ENCODE results near the gene AIPL1.
A peak's percentile ranks its signal among the peaks of the same experiment; 100 is the strongest.

AIPL1 gene

GRCh38 chr17:6446516-6447100 is 11.7 kb upstream of the AIPL1 start:
- TF ChIP-seq YY1 (IDR thresholded peaks at IDR 0.05; ENCODE audit: insufficient read depth, insufficient read length) (no peak), ZNF274 (IDR thresholded peaks at IDR 0.05; ENCODE audit: low read depth, low read length) (no peak), SUZ12 (IDR thresholded peaks at IDR 0.05; ENCODE audit: extremely low read depth, insufficient read depth, insufficient read length) (no peak)
- H3K9me3 ChIP-seq (ENCODE audit: insufficient read depth, low read length): no peaks in the 10 kb centered on the region
- H3K9ac ChIP-seq (ENCODE audit: insufficient read length, low read depth): no peak overlapping the region
- no peaks in the 10 kb centered on the region for H3K27me3 ChIP-seq (ENCODE audit: insufficient read depth, insufficient read length)
- H3K36me3 ChIP-seq (ENCODE audit: insufficient read depth, insufficient read length, low read length): peaks cover 44% of the 10 kb centered on the region
- H3K4me3 ChIP-seq (ENCODE audit: insufficient read length, low read depth): no peak overlapping the region
- H3K4me1 ChIP-seq (ENCODE audit: insufficient read depth, insufficient read length): peaks cover 14% of the 10 kb centered on the region
- no peak for DNase-seq (ENCODE audit: low read depth, low spot score)

- no peak for DNase-seq (ENCODE audit: low read depth, low spot score)
- Histone ChIP-seq H3K4me3 (ENCODE audit: insufficient read length, low read depth) (peak overlapping the region; percentile 72), H3K9me3 (ENCODE audit: insufficient read depth, low read length) (no peaks in the 10 kb centered on the region), H3K4me1 (ENCODE audit: insufficient read depth, insufficient read length) (peaks cover 10% of the 10 kb centered on the region), H3K27me3 (ENCODE audit: insufficient read depth, insufficient read length) (no peaks in the 10 kb centered on the region), H3K36me3 (ENCODE audit: insufficient read depth, insufficient read length, low read length) (peaks cover 40% of the 10 kb centered on the region), H3K9ac (ENCODE audit: insufficient read length, low read depth) (peak overlapping the region; percentile 93)
- TF ChIP-seq SUZ12 (IDR thresholded peaks at IDR 0.05; ENCODE audit: extremely low read depth, insufficient read depth, insufficient read length) (no peak), YY1 (IDR thresholded peaks at IDR 0.05; ENCODE audit: insufficient read depth, insufficient read length) (no peak), ZNF274 (IDR thresholded peaks at IDR 0.05; ENCODE audit: low read depth, low read length) (no peak)
Observed at GRCh38 chr17:6444571-6445335, 9.8 kb upstream of the AIPL1 start.

GRCh38 chr17:6443692-6444570 is 9.0 kb upstream of the AIPL1 start, which contains the start of gene PIMREG:
Gene PIMREG, plus strand, starts transcription at chr17:6444455. Its CDS starts 656 bp downstream, at chr17:6445111.
- DNase-seq (ENCODE audit: low read depth, low spot score): peak; percentile 88
- TF ChIP-seq YY1 (IDR thresholded peaks at IDR 0.05; ENCODE audit: insufficient read depth, insufficient read length): no peak
- TF ChIP-seq SUZ12 (IDR thresholded peaks at IDR 0.05; ENCODE audit: extremely low read depth, insufficient read depth, insufficient read length): no peak
- no peak for TF ChIP-seq ZNF274 (IDR thresholded peaks at IDR 0.05; ENCODE audit: low read depth, low read length)
- Histone ChIP-seq H3K27me3 (ENCODE audit: insufficient read depth, insufficient read length) (no peaks in the 10 kb centered on the region), H3K9ac (ENCODE audit: insufficient read length, low read depth) (peak within 1 kb of the TSS; percentile 93), H3K4me1 (ENCODE audit: insufficient read depth, insufficient read length) (peaks cover 8% of the 10 kb centered on the region), H3K36me3 (ENCODE audit: insufficient read depth, insufficient read length, low read length) (peaks cover 32% of the 10 kb centered on the region), H3K4me3 (ENCODE audit: insufficient read length, low read depth) (peak within 1 kb of the TSS; percentile 72), H3K9me3 (ENCODE audit: insufficient read depth, low read length) (no peaks in the 10 kb centered on the region)

- H3K4me1 ChIP-seq (ENCODE audit: insufficient read depth, insufficient read length): peaks cover 8% of the 10 kb centered on the region
- H3K9me3 ChIP-seq (ENCODE audit: insufficient read depth, low read length): no peaks in the 10 kb centered on the region
- peaks cover 26% of the 10 kb centered on the region for H3K36me3 ChIP-seq (ENCODE audit: insufficient read depth, insufficient read length, low read length)
- no peak overlapping the region for H3K9ac ChIP-seq (ENCODE audit: insufficient read length, low read depth)
- H3K4me3 ChIP-seq (ENCODE audit: insufficient read length, low read depth): no peak overlapping the region
- TF ChIP-seq ZNF274 (IDR thresholded peaks at IDR 0.05; ENCODE audit: low read depth, low read length) (no peak), YY1 (IDR thresholded peaks at IDR 0.05; ENCODE audit: insufficient read depth, insufficient read length) (no peak)
- DNase-seq (ENCODE audit: low read depth, low spot score): no peak
- no peaks in the 10 kb centered on the region for H3K27me3 ChIP-seq (ENCODE audit: insufficient read depth, insufficient read length)
Observed at GRCh38 chr17:6442775-6443174, 7.9 kb upstream of the AIPL1 start.

- no peak for DNase-seq (ENCODE audit: low read depth, low spot score)
- peaks cover under 1% of the 10 kb centered on the region for H3K36me3 ChIP-seq (ENCODE audit: insufficient read depth, insufficient read length, low read length)
- peak overlapping the region; percentile 21 for H3K9ac ChIP-seq (ENCODE audit: insufficient read length, low read depth)
- H3K4me1 ChIP-seq (ENCODE audit: insufficient read depth, insufficient read length): peaks cover 5% of the 10 kb centered on the region
- TF ChIP-seq SUZ12 (IDR thresholded peaks at IDR 0.05; ENCODE audit: extremely low read depth, insufficient read depth, insufficient read length) (no peak), ZNF274 (IDR thresholded peaks at IDR 0.05; ENCODE audit: low read depth, low read length) (no peak), YY1 (IDR thresholded peaks at IDR 0.05; ENCODE audit: insufficient read depth, insufficient read length) (no peak)
- no peaks in the 10 kb centered on the region for H3K27me3 ChIP-seq (ENCODE audit: insufficient read depth, insufficient read length)
- H3K4me3 ChIP-seq (ENCODE audit: insufficient read length, low read depth): no peak overlapping the region
- H3K9me3 ChIP-seq (ENCODE audit: insufficient read depth, low read length): no peaks in the 10 kb centered on the region
Observed at GRCh38 chr17:6439951-6440350, 5.0 kb upstream of the AIPL1 start.

GRCh38 chr17:6437956-6438355 is 3.0 kb upstream of the AIPL1 start:
- Histone ChIP-seq H3K9me3 (ENCODE audit: insufficient read depth, low read length) (no peaks in the 10 kb centered on the region), H3K9ac (ENCODE audit: insufficient read length, low read depth) (no peak overlapping the region), H3K27me3 (ENCODE audit: insufficient read depth, insufficient read length) (no peaks in the 10 kb centered on the region), H3K4me1 (ENCODE audit: insufficient read depth, insufficient read length) (peaks cover 3% of the 10 kb centered on the region), H3K4me3 (ENCODE audit: insufficient read length, low read depth) (no peak overlapping the region), H3K36me3 (ENCODE audit: insufficient read depth, insufficient read length, low read length) (no peaks in the 10 kb centered on the region)
- no peak for TF ChIP-seq SUZ12 (IDR thresholded peaks at IDR 0.05; ENCODE audit: extremely low read depth, insufficient read depth, insufficient read length)
- DNase-seq (ENCODE audit: low read depth, low spot score): no peak

GRCh38 chr17:6437466-6437865 is 2.5 kb upstream of the AIPL1 start:
- no peak overlapping the region for H3K9ac ChIP-seq (ENCODE audit: insufficient read length, low read depth)
- no peak for TF ChIP-seq ZNF274 (IDR thresholded peaks at IDR 0.05; ENCODE audit: low read depth, low read length)
- TF ChIP-seq SUZ12 (IDR thresholded peaks at IDR 0.05; ENCODE audit: extremely low read depth, insufficient read depth, insufficient read length): no peak
- TF ChIP-seq YY1 (IDR thresholded peaks at IDR 0.05; ENCODE audit: insufficient read depth, insufficient read length): no peak
- H3K4me3 ChIP-seq (ENCODE audit: insufficient read length, low read depth): no peak overlapping the region
- H3K4me1 ChIP-seq (ENCODE audit: insufficient read depth, insufficient read length): peaks cover 3% of the 10 kb centered on the region
- no peaks in the 10 kb centered on the region for H3K9me3 ChIP-seq (ENCODE audit: insufficient read depth, low read length)
- DNase-seq (ENCODE audit: low read depth, low spot score): no peak
- H3K36me3 ChIP-seq (ENCODE audit: insufficient read depth, insufficient read length, low read length): no peaks in the 10 kb centered on the region
- H3K27me3 ChIP-seq (ENCODE audit: insufficient read depth, insufficient read length): no peaks in the 10 kb centered on the region
